Glutamatergic neuron (in vitro differentiated cells): ENCODE measurements around the gene DEPDC7. TPM values are rescaled to one million over a fixed set of nuclear protein-coding genes. Genes with fewer than 3 reads are reported as not detected.

Source experiments
- DNase-seq: peaks from one replicate; pipeline ENCODE4 v3.0.0; 2022
- H3K27ac Mint-ChIP-seq: one replicate; pipeline ENCODE4 v1.8.0; 2020; ENCODE audit warnings: mild to moderate bottlenecking, mixed read lengths, inconsistent platforms; ENCODE audit not compliant: unreplicated experiment
- H3K27me3 Mint-ChIP-seq: one replicate; pipeline ENCODE4 v1.8.0; 2020; ENCODE audit warnings: mild to moderate bottlenecking, moderate library complexity, mixed read lengths, inconsistent platforms; ENCODE audit not compliant: unreplicated experiment
- H3K36me3 Mint-ChIP-seq: one replicate; pipeline ENCODE4 v1.8.0; 2020; ENCODE audit warnings: mild to moderate bottlenecking, mixed read lengths, inconsistent platforms; ENCODE audit not compliant: unreplicated experiment
- H3K4me1 Mint-ChIP-seq: one replicate; pipeline ENCODE4 v1.8.0; 2020; ENCODE audit warnings: mild to moderate bottlenecking, low read depth, mixed read lengths, inconsistent platforms; ENCODE audit not compliant: unreplicated experiment
- H3K4me3 Mint-ChIP-seq: one replicate; pipeline ENCODE4 v1.8.0; 2020; ENCODE audit warnings: mild to moderate bottlenecking, mixed read lengths, inconsistent platforms; ENCODE audit not compliant: unreplicated experiment
- H3K9me3 Mint-ChIP-seq: one replicate; pipeline ENCODE4 v1.8.0; 2020; ENCODE audit warnings: mild to moderate bottlenecking, moderate library complexity, mixed read lengths, inconsistent platforms; ENCODE audit not compliant: unreplicated experiment
- CTCF ChIP-seq: fragments of 200-600 bp; sonication (generic); IDR thresholded peaks from one replicate; pipeline ENCODE4 v1.5.0; 2021; ENCODE audit not compliant: partially characterized antibody, unreplicated experiment
- total RNA-seq: library from RNA; stranded (reverse); fragmentation: NEBNext Ultra II Directional; extraction: Animal tissue kit (Norgen Biotek cat#: 25700); gene quantifications from one replicate; pipeline ENCODE4 v1.2.1, GENCODE V29; 2021; ENCODE audit not compliant: unreplicated experiment

The DEPDC7 gene
- total RNA-seq, 1 donor from 2014 or later: 28.7 TPM

DNA sequence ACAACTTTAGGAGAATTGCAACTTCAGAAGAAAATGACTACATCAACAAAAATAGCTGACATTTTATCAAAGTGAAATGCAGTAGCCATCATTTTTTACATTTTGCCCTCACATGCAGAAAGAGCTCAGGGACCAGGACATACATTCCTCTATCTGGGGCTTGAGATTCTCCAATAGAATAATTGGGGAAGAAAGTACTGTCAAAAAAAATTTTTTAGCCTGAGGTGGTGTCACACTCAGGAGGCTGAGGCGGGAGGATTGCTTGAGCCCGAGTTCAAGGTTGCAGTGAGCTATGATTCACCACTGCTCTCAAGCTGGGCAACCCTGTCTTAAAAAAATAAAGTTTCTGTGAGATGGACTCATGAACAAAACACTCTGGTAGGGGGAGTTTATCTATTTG, 32.2 kb upstream of the DEPDC7 start:
- no peak for DNase-seq
- H3K27me3 Mint-ChIP-seq: peaks cover 2% of the 10 kb centered on the region
- H3K4me1 Mint-ChIP-seq: no peaks in the 10 kb centered on the region
- peaks cover 4% of the 10 kb centered on the region for H3K36me3 Mint-ChIP-seq
- H3K27ac Mint-ChIP-seq: peak overlapping the region; percentile 11
- H3K9me3 Mint-ChIP-seq: no peaks in the 10 kb centered on the region
- no peak for TF ChIP-seq CTCF
- H3K4me3 Mint-ChIP-seq: no peak overlapping the region

DNA sequence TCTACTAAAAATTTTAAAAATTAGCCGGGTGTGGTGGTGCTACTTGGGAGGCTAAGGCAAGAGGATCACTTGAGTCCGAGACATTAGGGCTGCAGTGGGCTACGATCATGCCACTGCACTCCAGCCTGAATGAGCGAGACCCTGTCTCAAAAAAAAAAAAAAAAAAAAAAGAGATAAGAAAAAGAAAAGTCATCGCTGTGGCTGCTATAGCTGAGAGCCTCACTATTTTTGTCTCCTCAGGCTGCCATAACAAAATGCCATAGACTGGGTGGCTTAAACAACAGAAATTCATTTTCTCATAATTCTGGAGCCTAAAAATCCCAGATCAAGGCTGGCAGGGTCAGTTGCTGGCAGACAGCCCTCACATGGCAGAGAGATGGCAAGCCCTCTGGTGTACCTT, 30.1 kb upstream of the DEPDC7 start:
- Mint-ChIP-seq H3K4me1 (no peaks in the 10 kb centered on the region), H3K27ac (no peak overlapping the region), H3K36me3 (peaks cover 8% of the 10 kb centered on the region), H3K4me3 (no peak overlapping the region), H3K27me3 (peaks cover 2% of the 10 kb centered on the region), H3K9me3 (no peaks in the 10 kb centered on the region)
- TF ChIP-seq CTCF: no peak
- DNase-seq: no peak

- no peak for DNase-seq
- Mint-ChIP-seq H3K27me3 (no peaks in the 10 kb centered on the region), H3K4me1 (no peaks in the 10 kb centered on the region)
These were observed 27.8 kb upstream of the DEPDC7 start for GRCh38 chr11:32987851-32988250.

DNA sequence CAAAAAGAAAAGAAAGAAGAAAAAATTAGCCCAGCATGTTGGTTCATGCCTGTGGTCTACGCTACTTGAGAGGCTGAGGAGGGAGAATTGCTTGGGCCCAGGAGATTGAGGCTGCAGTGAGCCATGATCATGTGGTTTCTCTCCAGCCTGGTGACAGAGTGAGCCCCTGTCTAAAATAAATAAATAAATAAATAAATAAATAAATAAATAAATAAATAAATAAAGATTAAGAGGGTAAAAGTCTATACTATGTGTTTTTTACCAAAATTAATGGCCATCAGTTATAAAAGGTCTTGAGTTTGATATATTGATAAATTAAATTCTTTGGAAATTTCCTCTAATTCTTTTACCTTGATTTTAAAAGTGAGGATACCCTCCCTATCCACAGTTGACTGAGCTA, 25.2 kb upstream of the DEPDC7 start:
- H3K36me3 Mint-ChIP-seq: peaks cover 8% of the 10 kb centered on the region
- H3K27ac Mint-ChIP-seq: no peak overlapping the region
- H3K4me3 Mint-ChIP-seq: no peak overlapping the region
- no peak for TF ChIP-seq CTCF
- H3K27me3 Mint-ChIP-seq: no peaks in the 10 kb centered on the region
- H3K4me1 Mint-ChIP-seq: no peaks in the 10 kb centered on the region
- H3K9me3 Mint-ChIP-seq: peaks cover 2% of the 10 kb centered on the region
- DNase-seq: no peak

More at GRCh38 chr11:32987851-32988250, 27.8 kb upstream of the DEPDC7 start:
- no peak overlapping the region for H3K4me3 Mint-ChIP-seq
- H3K27ac Mint-ChIP-seq: no peak overlapping the region
- H3K36me3 Mint-ChIP-seq: peaks cover 8% of the 10 kb centered on the region
- peaks cover 2% of the 10 kb centered on the region for H3K9me3 Mint-ChIP-seq
- TF ChIP-seq CTCF: no peak

- Mint-ChIP-seq H3K4me1 (no peaks in the 10 kb centered on the region), H3K9me3 (peaks cover 2% of the 10 kb centered on the region), H3K4me3 (no peak overlapping the region), H3K36me3 (peaks cover 8% of the 10 kb centered on the region), H3K27me3 (no peaks in the 10 kb centered on the region), H3K27ac (no peak overlapping the region)
- DNase-seq: no peak
- no peak for TF ChIP-seq CTCF
These were observed 24.3 kb upstream of the DEPDC7 start for GRCh38 chr11:32991427-32991826.
